Neural cell (in vitro differentiated cells): ENCODE results near the gene FTL. TPM values are rescaled to one million over a fixed set of nuclear protein-coding genes. Genes with fewer than 3 reads are reported as not detected.

Experiments used
- H2AFZ ChIP-seq: fragments of 200-600, 300-800 bp; sonication (generic), shearing (Covaris generic); 2 replicates; pipeline ENCODE4 v1.6.0; 2014; ENCODE audit warnings: low read depth, mild to moderate bottlenecking, antibody characterized with exemption, low read length, moderate library complexity
- H3F3A ChIP-seq: fragments of 200-600 bp; shearing (Covaris generic); 2 replicates; pipeline ENCODE4 v1.6.1; 2016; ENCODE audit warnings: mild to moderate bottlenecking, moderate library complexity, mixed read lengths, antibody characterized with exemption, low read length; ENCODE audit not compliant: insufficient read depth, poor library complexity, severe bottlenecking
- H3K27ac ChIP-seq: fragments of 200-600, 300-800 bp; sonication (generic), shearing (Covaris generic); 2 replicates; pipeline ENCODE4 v1.5.1; 2014; ENCODE audit warnings: mild to moderate bottlenecking, low read length, moderate library complexity
- H3K27me3 ChIP-seq: fragments of 300-800, 200-600 bp; sonication (generic), shearing (Covaris generic); 2 replicates; pipeline ENCODE4 v1.6.0; 2014; ENCODE audit warnings: mild to moderate bottlenecking, low read depth, low read length, moderate library complexity; ENCODE audit not compliant: insufficient read depth
- H3K36me3 ChIP-seq: fragments of 300-800, 200-600 bp; sonication (generic), shearing (Covaris generic); 2 replicates; pipeline ENCODE4 v1.5.1; 2014; ENCODE audit warnings: mild to moderate bottlenecking, antibody characterized with exemption, low read length, moderate library complexity; ENCODE audit not compliant: insufficient read depth
- H3K4me2 ChIP-seq: fragments of 300-800, 200-600 bp; sonication (generic), shearing (Covaris generic); 2 replicates; pipeline ENCODE4 v1.6.0; 2014; ENCODE audit warnings: mild to moderate bottlenecking, low read length
- H3K4me3 ChIP-seq: fragments of 300-800, 200-600 bp; sonication (generic), shearing (Covaris generic); 2 replicates; pipeline ENCODE4 v1.5.1; 2014; ENCODE audit warnings: mild to moderate bottlenecking, low read length, moderate library complexity
- H3K79me2 ChIP-seq: fragments of 200-600 bp; shearing (Covaris generic); replicated peaks from 2 replicates; pipeline ENCODE4 v1.6.0; 2014; ENCODE audit warnings: mild to moderate bottlenecking, low read length, moderate library complexity; ENCODE audit not compliant: insufficient read depth
- H3K9ac ChIP-seq: fragments of 300-800, 200-600 bp; sonication (generic), shearing (Covaris generic); 2 replicates; pipeline ENCODE4 v1.6.1; 2016; ENCODE audit warnings: mild to moderate bottlenecking, low read length, mixed read lengths
- H3K9me2 ChIP-seq: fragments of 200-600 bp; shearing (Covaris generic); 2 replicates; pipeline ENCODE4 v1.6.1; 2016; ENCODE audit warnings: mild to moderate bottlenecking, low read length, mixed read lengths; ENCODE audit not compliant: insufficient read depth
- H3K9me3 ChIP-seq: fragments of 200-600, 300-800 bp; sonication (generic), shearing (Covaris generic); 2 replicates; pipeline ENCODE4 v1.6.1; 2016; ENCODE audit warnings: mild to moderate bottlenecking, mixed run types, low read length, moderate library complexity, mixed read lengths
- H4K20me1 ChIP-seq: fragments of 200-600 bp; shearing (Covaris generic); 2 replicates; pipeline ENCODE4 v1.6.1; 2016; ENCODE audit warnings: mild to moderate bottlenecking, mixed run types; ENCODE audit not compliant: insufficient read depth
- EP300 ChIP-seq: fragments of 450-650 bp; conservative IDR thresholded peaks from 2 replicates; pipeline ENCODE4 v1.6.1; 2014; ENCODE audit warnings: antibody characterized with exemption, mild to moderate bottlenecking, moderate library complexity; ENCODE audit not compliant: poor library complexity, severe bottlenecking
- EZH2 ChIP-seq: fragments of 200-600, 300-800 bp; shearing (Covaris generic), sonication (generic); IDR thresholded peaks from 2 replicates; pipeline ENCODE4 v1.6.1; 2014; ENCODE audit warnings: antibody characterized with exemption, low read length, borderline replicate concordance, mild to moderate bottlenecking; ENCODE audit not compliant: insufficient read depth, poor library complexity, severe bottlenecking
- MXI1 ChIP-seq: fragments of 450-650 bp; conservative IDR thresholded peaks from 2 replicates; pipeline ENCODE4 v1.6.1; 2014; ENCODE audit warnings: antibody characterized with exemption, mild to moderate bottlenecking; ENCODE audit not compliant: poor library complexity, severe bottlenecking
- POLR2AphosphoS5 ChIP-seq: IDR thresholded peaks from 2 replicates; pipeline ENCODE4 v1.6.1; 2012
- RAD21 ChIP-seq: fragments of 450-650 bp; conservative IDR thresholded peaks from 2 replicates; pipeline ENCODE4 v1.6.1; 2014; ENCODE audit warnings: antibody characterized with exemption, mild to moderate bottlenecking, moderate library complexity
- SMC3 ChIP-seq: fragments of 450-650 bp; conservative IDR thresholded peaks from 2 replicates; pipeline ENCODE4 v1.6.1; 2014; ENCODE audit warnings: antibody characterized with exemption, mild to moderate bottlenecking, moderate library complexity; ENCODE audit not compliant: poor library complexity
- TAF1 ChIP-seq: IDR thresholded peaks from 2 replicates; pipeline ENCODE4 v1.6.1; 2012; ENCODE audit warnings: low read depth
- polyA plus RNA-seq: library from polyadenylated mRNA; depleted of rRNA; stranded (reverse); fragments of >200 nt; gene quantifications from 2 replicates; pipeline ENCODE4 v1.2.3, GENCODE V29; 2014
- TF ChIP-seq, protein P1 (sequence below): fragments of 450-650 bp; IDR thresholded peaks from 2 replicates; pipeline ENCODE4 v1.5.1; 2014; ENCODE audit warnings: antibody characterized with exemption, mild to moderate bottlenecking, moderate library complexity; ENCODE audit not compliant: poor library complexity, severe bottlenecking
- TF ChIP-seq, protein P2 (sequence below): IDR thresholded peaks from 2 replicates; pipeline ENCODE4 v1.6.1; 2012; ENCODE audit warnings: borderline replicate concordance

FTL gene
- polyA plus RNA-seq, 1 donor from 2014 or later: 886 TPM

DNA sequence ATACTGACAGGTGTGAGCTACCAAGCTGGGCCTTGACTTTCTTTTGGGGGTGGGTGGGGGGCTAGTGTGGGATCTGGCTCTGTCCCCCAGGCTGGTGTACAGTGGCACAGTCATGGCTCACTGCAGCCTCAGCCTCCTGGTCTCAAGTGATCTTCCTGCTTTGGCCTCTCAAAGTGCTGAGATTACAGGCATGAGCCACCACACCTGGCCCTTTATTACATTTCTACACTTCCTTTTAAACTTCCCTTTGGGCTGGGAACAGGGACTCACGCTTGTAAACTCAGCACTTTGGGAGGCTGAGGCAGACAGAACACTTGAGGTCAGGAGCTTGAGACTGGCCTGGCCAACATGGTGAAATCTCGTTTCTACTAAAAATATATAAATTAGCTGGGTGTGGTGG, 12.0 kb downstream of the FTL start:
- Histone ChIP-seq H3K36me3 (no peaks in the 10 kb centered on the region), H3F3A (no peaks in the 10 kb centered on the region)
- TF ChIP-seq EP300: no peak
- no peak for TF ChIP-seq EZH2
- no peak for TF ChIP-seq MXI1
- TF ChIP-seq POLR2AphosphoS5: no peak
- TF ChIP-seq, protein P1, sequence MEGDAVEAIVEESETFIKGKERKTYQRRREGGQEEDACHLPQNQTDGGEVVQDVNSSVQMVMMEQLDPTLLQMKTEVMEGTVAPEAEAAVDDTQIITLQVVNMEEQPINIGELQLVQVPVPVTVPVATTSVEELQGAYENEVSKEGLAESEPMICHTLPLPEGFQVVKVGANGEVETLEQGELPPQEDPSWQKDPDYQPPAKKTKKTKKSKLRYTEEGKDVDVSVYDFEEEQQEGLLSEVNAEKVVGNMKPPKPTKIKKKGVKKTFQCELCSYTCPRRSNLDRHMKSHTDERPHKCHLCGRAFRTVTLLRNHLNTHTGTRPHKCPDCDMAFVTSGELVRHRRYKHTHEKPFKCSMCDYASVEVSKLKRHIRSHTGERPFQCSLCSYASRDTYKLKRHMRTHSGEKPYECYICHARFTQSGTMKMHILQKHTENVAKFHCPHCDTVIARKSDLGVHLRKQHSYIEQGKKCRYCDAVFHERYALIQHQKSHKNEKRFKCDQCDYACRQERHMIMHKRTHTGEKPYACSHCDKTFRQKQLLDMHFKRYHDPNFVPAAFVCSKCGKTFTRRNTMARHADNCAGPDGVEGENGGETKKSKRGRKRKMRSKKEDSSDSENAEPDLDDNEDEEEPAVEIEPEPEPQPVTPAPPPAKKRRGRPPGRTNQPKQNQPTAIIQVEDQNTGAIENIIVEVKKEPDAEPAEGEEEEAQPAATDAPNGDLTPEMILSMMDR: no peak
- TF ChIP-seq RAD21: no peak
- no peak for TF ChIP-seq TAF1
- TF ChIP-seq SMC3: no peak
- TF ChIP-seq, protein P2, sequence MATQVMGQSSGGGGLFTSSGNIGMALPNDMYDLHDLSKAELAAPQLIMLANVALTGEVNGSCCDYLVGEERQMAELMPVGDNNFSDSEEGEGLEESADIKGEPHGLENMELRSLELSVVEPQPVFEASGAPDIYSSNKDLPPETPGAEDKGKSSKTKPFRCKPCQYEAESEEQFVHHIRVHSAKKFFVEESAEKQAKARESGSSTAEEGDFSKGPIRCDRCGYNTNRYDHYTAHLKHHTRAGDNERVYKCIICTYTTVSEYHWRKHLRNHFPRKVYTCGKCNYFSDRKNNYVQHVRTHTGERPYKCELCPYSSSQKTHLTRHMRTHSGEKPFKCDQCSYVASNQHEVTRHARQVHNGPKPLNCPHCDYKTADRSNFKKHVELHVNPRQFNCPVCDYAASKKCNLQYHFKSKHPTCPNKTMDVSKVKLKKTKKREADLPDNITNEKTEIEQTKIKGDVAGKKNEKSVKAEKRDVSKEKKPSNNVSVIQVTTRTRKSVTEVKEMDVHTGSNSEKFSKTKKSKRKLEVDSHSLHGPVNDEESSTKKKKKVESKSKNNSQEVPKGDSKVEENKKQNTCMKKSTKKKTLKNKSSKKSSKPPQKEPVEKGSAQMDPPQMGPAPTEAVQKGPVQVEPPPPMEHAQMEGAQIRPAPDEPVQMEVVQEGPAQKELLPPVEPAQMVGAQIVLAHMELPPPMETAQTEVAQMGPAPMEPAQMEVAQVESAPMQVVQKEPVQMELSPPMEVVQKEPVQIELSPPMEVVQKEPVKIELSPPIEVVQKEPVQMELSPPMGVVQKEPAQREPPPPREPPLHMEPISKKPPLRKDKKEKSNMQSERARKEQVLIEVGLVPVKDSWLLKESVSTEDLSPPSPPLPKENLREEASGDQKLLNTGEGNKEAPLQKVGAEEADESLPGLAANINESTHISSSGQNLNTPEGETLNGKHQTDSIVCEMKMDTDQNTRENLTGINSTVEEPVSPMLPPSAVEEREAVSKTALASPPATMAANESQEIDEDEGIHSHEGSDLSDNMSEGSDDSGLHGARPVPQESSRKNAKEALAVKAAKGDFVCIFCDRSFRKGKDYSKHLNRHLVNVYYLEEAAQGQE: no peak

DNA sequence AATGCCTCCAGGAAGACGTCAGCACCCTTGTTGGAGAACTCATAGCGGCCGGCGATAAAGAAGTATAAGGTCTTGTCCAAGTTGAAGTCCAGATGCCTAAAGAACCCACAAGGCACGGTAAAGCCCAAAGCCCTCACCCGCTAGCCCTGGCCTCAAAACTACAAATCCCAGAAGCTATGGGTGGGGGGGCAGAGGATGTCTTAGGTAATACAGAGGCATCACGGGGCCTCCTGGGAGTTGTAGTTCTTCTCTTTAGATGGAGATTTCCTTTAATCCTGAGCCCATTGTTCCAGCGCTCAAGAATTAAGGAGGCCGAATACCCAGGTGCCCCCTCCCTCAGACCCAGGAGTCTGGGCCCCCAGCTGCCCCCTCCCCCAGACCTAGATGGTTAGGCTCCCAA, 17.2 kb downstream of the FTL start:
- H3K4me2 ChIP-seq: no peak overlapping the region
- H3K4me3 ChIP-seq: no peak overlapping the region
- H3K36me3 ChIP-seq: no peaks in the 10 kb centered on the region
- TF ChIP-seq MXI1 (no peak), SMC3 (no peak), EP300 (no peak), POLR2AphosphoS5 (no peak), EZH2 (no peak), RAD21 (no peak), TAF1 (no peak)
- TF ChIP-seq, protein P2: no peak
- TF ChIP-seq, protein P1: no peak
- no peak overlapping the region for H2AFZ ChIP-seq
- no peaks in the 10 kb centered on the region for H3K27me3 ChIP-seq
- no peaks in the 10 kb centered on the region for H4K20me1 ChIP-seq
- H3K79me2 ChIP-seq: no peaks in the 10 kb centered on the region
- no peaks in the 10 kb centered on the region for H3K9me2 ChIP-seq
- no peak overlapping the region for H3K9ac ChIP-seq
- H3K27ac ChIP-seq: no peak overlapping the region
- no peaks in the 10 kb centered on the region for H3K9me3 ChIP-seq
- no peaks in the 10 kb centered on the region for H3F3A ChIP-seq

More for the DNA sequence above, 12.0 kb downstream of the FTL start:
- H3K27ac ChIP-seq: no peak overlapping the region
- no peak overlapping the region for H3K4me3 ChIP-seq
- no peaks in the 10 kb centered on the region for H3K9me2 ChIP-seq
- no peak overlapping the region for H2AFZ ChIP-seq
- no peaks in the 10 kb centered on the region for H3K9me3 ChIP-seq
- no peaks in the 10 kb centered on the region for H3K79me2 ChIP-seq
- no peaks in the 10 kb centered on the region for H4K20me1 ChIP-seq
- no peak overlapping the region for H3K4me2 ChIP-seq
- H3K9ac ChIP-seq: no peak overlapping the region
- H3K27me3 ChIP-seq: no peaks in the 10 kb centered on the region
